OCI-M1 (cell line): ENCODE data around the gene CPHXL2.

Experiments used
- DNase-seq: peaks from one replicate; lab custom pipeline; 2025; lab: John Stamatoyannopoulos, UW

CPHXL2 gene

DNA sequence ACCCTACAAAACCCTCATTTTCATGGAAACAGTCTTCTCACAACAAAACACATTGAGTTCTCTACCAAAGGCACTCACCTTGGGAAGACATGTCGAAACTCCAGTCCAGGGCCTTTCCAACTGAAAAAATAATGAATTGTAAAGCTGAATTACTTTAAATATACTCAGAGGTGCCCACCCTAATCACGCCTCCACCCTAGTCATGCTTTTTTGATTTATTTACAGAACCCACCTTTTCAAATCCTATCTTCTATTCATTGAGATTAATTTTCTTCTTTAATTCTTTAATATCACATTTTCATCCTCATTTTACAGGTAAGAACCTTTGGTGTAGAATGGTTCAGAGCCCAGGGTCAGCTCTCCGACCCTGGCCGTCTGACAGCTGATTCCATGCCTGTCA lies at the start of gene CPHXL2:
Gene CPHXL2, minus strand, starts transcription at position 101 of the 400 bp plus-strand sequence. Its CDS starts 10 bp downstream, at position 91.
- DNase-seq: no peak

DNA sequence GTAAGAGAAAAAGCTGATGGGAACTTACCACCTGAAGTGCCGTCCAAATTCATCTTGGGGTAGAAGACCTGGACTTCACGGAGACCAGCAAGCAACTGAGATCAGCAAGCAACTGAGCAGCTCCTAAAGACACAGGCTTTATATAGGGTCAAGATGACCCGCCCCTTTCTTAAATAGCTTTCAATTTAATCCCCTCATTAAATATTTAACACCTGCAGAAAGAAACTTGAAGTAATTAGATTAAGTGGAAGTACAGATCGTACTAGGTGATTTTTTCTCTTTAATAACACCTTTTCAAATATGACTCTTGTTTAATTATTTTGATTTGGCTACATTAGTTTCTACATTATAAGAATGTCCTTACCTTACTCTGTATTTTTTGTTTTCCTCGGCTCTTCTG lies 49.6 kb upstream of the CPHXL2 start, which contains the start of gene CPHXL:
Gene CPHXL, minus strand, starts transcription at position 101 of the 400 bp plus-strand sequence. Its CDS starts 48 bp downstream, at position 53.
- no peak for DNase-seq

DNA sequence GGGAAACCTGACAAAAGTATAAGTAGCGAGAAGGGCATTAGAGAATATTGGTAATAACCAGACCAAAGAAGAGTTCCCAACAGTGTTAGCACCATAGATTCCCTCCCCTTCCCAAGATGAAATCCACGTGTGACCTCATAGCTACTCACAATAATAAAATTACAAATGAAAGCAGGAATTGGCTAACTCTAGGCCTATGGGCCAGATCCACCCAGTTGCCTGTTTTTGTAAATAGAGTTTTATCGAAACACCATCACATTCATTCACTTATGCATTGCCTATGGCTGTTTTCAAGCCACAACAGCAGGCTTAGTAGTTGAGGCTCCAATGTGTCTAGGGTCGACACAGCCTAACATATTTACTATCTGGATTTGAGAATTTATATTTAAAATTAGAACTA lies 41.6 kb upstream of the CPHXL2 start:
- no peak for DNase-seq

DNA sequence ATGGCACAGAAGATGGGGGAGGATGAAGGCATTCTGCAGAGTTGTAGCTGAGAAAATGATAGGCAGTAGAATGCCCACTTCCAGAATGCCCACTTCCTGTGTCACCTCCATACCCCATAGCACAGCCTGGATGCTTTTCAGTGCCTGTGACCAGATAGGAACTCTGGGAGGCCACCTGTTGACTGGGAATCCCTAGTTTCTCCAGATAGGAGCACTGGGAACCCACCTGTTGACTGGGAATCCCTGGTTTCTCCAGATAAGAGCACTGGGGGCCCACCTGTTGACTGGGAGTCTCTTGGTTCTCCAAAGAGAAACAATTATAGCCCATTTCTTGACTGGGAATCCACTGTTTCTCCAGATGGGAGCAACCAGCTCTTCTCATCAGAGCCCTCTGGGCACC lies 37.9 kb upstream of the CPHXL2 start:
- no peak for DNase-seq

DNA sequence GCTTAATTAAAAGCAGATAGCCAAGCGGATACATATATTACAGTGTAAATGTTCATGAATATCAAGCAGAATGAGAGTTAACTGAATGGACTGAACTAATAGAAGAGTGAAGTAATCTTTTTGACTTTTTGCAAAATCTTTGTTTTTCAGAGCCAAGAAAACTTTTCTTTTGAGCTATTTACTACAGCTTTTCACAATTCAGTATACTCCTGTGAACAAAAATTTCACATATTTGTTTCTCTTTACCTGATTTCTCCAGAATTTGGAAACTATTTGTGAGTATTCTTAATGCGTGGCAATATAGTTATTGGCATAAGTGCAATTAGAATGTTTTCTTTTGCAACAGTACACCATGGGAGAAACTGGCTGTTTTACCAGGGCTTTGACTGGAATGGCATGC lies 33.5 kb upstream of the CPHXL2 start:
- DNase-seq: peak; percentile 14

DNA sequence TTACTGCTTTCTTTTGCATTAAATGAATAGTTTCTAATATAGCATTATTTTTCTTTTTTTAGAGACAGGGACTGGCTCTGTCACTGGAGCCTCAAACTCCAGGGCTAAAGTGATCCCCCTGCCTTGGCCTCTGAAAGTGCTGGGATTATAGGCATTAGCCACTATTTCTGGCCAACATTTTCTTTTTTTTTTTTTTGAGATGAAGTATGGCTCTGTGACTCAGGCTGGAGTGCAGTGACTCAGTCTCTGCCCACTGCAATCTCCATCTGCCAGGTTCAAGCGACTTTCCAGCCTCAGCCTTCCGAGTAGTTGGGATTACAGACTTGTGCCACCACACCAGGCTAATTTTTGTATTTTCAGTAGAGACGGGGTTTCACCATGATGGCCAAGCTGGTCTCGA lies 26.5 kb upstream of the CPHXL2 start:
- no peak for DNase-seq

DNA sequence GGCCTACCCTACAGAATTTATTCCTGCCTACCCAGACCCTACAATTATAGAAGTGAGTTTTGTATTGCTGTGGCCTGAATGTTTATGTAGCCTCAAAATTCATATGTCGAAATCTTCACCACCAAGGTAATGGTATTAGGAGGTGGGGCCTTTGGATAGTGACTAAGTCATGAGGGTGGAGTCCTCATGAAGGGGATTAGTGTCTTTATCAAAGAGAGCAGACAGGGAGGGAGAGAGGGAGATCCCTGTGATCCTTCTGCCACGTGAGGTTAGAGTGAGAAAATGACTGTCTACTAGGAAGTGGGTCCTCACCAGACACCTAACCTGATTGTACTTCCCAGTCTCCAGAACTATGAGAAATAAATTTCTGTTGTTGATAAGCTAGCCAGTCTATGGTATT lies 25.4 kb upstream of the CPHXL2 start:
- peak; percentile 70 for DNase-seq

DNA sequence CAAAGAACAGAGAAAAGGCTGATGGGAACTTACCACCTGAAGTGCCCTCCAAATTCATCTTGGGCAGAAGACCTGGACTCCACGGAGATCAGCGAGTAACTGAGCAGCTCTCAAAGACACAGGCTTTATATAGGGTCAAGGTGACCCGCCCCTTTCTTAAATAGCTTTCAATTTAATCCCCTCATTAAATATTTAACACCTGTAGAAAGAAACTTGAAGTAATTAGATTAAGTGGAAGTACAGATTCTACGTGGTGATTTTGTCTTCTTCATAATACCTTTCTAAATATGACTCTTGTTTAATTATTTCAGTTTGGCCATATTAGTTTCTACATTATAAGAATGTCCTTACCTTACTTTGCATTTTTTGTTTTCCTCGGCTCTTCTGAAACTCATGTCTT lies 24.6 kb upstream of the CPHXL2 start, which contains the start of gene DUXB:
Gene DUXB, minus strand, starts transcription at position 101 of the 400 bp plus-strand sequence. Its CDS starts 43 bp downstream, at position 58.
- DNase-seq: no peak

DNA sequence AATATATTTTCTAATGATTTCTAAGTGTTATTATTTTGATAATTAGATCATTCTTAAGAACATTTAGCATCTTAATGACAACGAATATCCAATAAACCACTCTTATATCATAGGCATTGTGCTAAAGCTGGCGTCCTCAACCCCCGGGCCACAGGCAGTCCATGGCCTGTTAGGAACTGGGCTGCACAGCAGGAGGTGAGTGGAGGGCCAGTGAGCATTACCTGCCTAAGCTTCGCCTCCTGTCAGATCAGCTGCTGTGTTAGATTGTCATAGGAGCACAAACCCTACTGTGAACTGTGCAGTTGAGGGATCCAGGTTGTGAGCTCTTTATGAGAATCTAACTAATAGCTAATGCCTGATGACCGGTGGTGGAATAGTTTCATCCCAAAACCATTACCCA lies 20.8 kb upstream of the CPHXL2 start:
- DNase-seq: no peak

DNA sequence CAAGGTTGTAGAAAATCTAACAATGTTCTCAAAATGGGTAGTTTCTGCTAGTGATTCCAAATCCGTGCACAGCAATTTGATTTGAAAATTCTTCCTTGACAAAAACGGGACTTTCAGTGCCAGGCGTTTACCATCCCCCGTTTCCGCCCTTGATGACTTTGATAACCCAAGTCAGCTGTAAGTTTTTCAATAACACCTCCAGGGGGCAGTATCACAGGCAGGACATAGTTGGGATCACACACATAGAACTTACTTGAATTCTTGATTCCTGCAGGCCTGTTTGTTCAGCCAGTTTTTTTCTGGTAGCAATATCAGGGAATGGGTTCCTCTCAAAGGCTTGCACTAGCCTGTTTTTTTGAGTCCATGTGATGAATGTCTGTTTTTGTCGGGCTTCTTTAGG lies 18.9 kb upstream of the CPHXL2 start:
- peak; percentile 22 for DNase-seq

DNA sequence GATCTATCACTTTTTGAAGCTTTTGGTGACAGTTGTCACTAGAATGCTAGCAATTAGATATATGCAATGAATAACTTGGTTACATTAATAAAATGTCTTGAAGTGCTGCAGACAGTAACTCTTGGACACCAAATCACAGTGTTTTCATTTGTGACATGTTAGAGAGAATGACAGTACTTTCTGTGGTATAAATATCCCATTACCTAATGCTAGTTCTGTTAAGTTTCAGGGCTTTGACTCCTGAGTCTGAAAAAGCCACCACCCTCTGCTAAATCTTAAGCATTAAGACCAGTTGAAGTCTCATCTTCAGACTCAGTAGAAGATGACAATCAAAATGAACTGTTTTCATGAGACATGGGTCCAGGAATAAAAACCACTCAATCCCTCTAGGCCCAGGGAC lies 10.6 kb upstream of the CPHXL2 start:
- no peak for DNase-seq

DNA sequence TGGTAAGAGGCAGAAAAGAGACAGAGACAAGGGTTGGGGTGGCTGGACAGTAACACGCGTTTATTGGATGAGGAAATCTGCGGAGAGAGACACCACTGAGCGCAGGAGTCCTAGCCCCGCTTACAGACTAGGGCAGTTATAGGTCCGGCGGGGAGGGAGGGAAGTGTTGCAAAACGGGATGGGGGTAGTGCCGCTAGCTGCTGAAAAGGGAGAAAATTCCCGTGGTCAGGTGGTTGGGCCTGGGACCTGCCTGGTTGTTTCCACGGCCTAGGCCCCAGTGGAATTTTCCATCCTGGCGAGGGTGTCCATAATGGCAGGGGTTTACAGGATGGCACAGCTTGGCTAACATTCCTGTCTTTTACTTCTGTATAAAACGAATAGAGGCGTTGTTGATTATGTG lies 5.5 kb upstream of the CPHXL2 start:
- no peak for DNase-seq

DNA sequence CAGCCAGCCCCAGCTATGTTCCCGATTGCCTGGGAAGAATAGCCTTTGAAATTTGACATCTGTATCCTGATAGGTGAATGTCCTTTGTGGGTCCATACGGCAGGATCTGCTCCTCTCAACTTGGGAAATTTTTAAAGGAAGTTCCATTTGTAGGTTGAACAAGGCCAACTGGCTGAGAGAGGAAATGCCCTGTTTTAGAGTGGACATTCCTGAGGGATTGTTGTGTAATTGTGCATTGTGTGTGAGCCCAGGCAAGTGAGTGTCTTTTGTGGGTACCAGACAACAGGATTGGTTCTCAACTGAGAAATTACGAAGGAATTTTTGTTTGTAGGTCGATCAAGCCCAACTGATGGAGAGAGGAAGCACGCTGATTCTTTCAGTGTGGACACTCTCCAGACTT lies 2.6 kb upstream of the CPHXL2 start:
- no peak for DNase-seq

DNA sequence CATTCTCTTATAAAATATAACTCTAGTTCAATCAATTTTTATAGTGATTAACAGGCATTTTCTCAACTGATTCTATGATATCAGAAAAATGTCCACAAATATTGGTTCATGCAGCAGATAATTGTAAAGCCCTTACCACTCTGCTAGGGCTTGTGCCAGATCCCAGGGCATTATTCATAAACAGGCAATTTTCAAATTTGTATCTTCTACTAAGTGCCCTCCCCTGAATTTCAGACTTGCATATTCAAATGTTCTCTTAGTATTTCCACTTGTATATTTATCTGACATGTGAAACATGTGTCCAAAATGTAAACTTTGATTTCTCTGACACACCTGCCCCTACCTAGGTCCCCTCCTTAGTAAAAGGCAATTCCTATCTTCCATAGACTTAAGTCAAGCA lies 9.3 kb downstream of the CPHXL2 start:
- DNase-seq: no peak

DNA sequence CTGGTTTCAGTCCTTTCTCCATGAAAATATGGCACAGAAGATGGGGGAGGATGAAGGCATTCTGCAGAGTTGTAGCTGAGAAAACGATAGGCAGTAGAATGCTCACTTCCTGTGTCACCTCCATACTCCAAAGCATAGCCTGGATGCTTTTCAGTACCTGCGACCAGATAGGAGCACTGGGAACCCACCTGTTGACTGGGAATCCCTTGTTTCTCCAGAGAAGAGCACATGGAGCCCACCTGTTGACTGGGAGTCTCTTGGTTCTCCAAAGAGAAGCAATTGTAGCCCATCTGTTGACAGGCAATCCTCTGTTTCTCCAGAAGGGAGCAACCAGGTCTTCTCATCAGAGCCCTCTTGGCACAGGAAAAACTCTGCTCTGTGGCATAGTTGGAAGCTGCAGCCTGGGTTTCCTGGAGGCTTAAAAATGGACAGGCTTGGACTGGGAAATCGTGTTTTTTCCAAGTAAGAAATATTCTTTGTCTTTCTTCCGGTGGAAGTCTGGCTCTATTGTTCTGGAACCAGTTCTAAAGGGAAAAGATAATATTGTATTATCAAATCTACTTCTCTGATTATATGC lies 16.0 kb downstream of the CPHXL2 start:
- no peak for DNase-seq

DNA sequence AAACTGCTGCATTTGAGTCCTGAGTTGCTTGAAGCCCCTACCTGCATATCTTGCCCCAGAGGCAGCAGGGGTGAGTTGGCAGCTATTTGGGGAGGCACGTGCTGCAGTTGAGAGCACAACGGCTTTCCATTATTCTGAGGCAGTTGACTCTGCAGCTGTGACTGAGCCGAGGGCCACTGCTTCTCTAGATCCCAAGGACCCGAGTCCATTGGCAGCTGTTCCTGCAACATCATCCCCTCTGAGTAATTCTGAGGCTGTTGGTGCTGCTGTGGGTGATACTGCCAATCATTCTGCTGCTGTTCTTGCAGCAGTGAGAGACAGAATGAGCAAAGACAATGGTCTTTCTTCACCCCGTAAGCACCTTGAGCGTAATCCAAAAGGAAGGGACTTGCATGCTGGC lies 16.5 kb downstream of the CPHXL2 start:
- no peak for DNase-seq

DNA sequence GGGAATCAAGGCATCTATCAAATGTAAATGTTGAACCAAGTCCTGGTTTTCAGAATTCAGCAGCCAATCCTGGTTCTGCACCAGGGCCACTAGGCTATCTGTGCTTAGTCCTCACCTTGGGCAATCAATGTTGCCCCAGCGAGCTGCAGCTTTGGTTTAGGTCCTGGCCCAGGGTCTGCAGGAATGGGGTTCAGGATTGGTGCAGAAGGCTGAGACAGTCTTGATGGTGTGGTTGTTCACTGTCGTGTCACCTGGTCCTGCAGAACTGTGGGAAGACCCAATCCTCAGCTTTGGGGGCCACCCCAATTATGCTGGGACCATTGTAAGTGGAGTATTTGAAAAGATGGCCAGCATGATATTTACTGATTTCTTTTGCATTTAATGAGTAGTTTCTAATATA lies 18.6 kb downstream of the CPHXL2 start:
- DNase-seq: no peak

DNA sequence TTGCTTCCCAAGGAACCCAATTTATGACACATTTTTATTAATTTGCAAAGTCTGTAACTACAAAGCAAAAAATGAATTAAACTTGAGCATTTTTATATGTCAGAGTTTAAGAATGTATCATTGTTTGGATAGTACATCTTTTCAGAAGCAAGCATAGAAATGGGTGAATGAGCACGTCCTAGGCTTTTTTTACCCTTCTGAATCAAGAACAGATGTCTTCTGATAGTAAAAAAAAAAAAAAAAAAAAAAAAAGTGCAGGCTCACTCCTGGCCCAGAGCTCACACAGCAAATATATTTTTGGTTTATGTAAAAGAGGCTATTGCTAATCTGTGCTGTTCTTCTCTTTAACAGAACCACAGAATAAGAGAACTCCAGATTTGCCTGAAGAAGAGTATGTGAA lies 22.9 kb downstream of the CPHXL2 start:
- DNase-seq: no peak

DNA sequence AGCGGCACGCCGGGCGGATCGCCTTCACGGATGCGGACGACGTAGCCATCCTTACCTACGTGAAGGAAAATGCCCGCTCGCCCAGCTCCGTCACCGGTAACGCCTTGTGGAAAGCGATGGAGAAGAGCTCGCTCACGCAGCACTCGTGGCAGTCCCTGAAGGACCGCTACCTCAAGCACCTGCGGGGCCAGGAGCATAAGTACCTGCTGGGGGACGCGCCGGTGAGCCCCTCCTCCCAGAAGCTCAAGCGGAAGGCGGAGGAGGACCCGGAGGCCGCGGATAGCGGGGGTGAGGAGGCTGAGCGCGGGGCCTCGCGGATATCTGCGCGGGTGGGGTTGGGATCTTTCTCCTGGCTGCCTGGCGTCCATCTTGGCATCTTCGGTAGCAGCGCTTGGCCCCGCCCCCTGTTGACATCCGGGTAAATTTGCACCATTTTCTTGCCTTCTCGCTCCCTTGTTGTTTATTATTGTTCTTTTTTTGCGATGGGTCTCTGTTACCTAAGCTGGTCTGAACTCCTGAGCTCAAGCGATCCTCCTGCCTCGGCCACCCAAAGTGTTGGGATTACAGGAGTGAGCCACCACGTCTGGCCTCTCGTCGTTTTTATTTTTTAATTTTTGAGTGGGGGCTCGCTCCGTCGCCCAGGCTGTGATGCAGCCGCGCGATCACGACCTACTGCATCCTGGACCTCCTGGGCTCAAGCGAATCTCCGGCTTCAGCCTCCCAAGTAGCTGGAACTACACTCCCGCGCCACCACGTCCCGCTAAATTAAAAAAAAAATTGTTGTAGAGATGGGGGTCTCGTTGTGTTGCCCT lies 28.3 kb downstream of the CPHXL2 start:
- peak; percentile 84 for DNase-seq

DNA sequence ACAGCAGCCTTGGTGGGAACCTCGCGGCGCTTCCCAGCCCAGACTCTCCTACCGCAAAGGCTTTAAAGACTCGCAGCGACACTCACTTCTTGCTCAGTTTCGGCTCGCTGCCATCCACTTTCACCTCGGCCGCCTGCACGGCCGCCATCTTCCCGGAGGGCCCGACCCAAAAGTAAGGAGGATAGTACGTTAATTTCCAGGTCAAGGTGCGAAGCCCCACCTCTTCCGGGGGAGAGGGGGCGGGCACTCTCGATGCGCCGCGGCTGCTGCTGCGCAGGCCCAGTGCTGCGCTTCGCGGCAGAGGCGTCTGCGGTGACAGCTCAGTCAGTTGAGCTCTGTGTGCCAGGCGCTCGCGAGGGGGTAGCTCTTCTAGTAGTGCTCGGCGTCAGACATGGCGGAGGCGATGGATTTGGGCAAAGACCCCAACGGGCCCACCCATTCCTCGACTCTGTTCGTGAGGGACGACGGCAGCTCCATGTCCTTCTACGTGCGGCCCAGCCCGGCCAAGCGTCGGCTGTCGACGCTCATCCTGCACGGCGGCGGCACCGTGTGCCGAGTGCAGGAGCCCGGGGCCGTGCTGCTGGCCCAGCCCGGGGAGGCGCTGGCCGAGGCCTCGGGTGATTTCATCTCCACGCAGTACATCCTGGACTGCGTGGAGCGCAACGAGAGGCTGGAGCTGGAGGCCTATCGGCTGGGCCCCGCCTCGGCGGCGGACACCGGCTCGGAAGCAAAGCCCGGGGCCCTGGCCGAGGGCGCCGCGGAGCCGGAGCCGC lies 29.1 kb downstream of the CPHXL2 start, which contains the start of the genes KARS1 and TERF2IP:
Gene KARS1, minus strand, starts transcription at position 174 of the 773 bp plus-strand sequence. Its CDS starts 26 bp downstream, at position 148.
Gene TERF2IP, plus strand, starts transcription at position 282 of the 773 bp plus-strand sequence. Its CDS starts 110 bp downstream, at position 392.
- DNase-seq: peak; percentile 97

DNA sequence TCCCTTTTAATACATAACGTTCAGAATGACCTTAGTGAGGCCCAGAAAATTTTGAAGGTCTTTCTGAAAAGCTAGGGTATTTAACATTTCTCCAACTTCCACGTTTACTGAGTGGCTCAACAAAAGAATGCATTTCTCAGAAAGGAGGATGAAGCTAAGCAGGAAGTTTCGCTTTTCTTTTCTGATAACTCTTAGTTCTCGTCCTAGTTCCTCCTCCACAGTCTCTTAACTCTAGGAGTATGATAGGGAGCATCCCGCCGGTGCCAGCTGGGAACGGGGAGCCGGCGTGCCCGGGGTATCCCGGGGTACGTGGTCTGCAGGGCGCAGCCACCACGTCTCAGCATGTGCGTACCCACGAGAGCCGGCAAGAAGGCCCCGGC lies 29.7 kb downstream of the CPHXL2 start:
- DNase-seq: no peak

DNA sequence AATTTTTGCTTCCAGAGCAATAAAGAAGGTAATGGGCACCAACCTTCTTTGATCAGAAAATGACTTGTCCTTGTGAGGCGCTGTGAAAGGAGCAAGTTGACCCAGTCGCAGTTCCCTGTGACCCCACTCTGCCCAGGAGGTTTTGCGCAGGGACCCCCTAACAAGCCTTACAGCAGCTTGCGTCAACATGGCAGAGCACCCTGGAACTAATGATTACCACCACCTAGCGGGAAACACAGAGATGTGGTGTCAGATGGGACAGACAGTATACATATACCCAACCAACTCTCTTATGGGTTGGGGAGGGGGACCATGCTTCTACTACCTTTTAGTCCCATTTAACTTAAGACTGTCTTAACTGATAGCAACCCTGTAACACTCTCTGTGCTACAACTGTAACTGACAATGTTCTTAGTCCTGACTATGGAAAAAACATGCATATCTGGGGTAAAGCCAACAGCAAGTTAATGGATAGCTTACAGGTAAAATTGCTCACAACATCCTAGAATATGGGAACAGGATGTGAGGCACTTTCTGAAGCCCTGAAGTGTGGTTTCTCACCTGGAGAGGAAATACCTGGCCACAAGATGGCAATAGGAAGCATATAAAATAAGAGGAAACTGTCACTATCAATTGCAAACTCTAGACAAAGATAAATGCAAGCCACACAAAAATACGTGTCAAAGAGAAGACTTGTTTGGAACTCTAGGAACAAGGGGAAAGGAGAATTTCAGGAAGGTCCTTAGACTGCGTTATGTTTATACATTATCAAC lies 32.4 kb downstream of the CPHXL2 start:
- no peak for DNase-seq
